Lower lobe of right lung (tissue), 2 donors: ENCODE results near the gene ZNF385B. TPM values are rescaled to one million over a fixed set of nuclear protein-coding genes. Genes with fewer than 3 reads are reported as not detected.
A peak's percentile ranks its signal among the peaks of the same experiment; 100 is the strongest.

Source experiments
- ATAC-seq, 2 donors: fragments of 200-7000 bp; cut with Tn5 transposase; one replicate each; pipeline ENCODE4 v1.9.1; 2020 to 2022; ENCODE audit warnings: mild to moderate bottlenecking in 2 of 2, moderate library complexity in 2 of 2
- DNase-seq: peaks from one replicate; pipeline ENCODE4 v3.0.0-alpha.2; 2020
- H3K27ac ChIP-seq: fragments of 200-600 bp; one replicate; pipeline ENCODE4 v1.8.0; 2022
- H3K27me3 ChIP-seq: fragments of 200-600 bp; one replicate; pipeline ENCODE4 v1.8.0; 2022; ENCODE audit warnings: low read depth
- H3K36me3 ChIP-seq: fragments of 200-600 bp; one replicate; pipeline ENCODE4 v1.8.0; 2022; ENCODE audit warnings: mild to moderate bottlenecking
- H3K4me1 ChIP-seq: fragments of 200-600 bp; one replicate; pipeline ENCODE4 v1.8.0; 2022
- H3K4me3 ChIP-seq: fragments of 200-600 bp; one replicate; pipeline ENCODE4 v1.8.0; 2022; ENCODE audit warnings: mild to moderate bottlenecking
- H3K9me3 ChIP-seq: fragments of 200-600 bp; one replicate; pipeline ENCODE4 v1.8.0; 2022
- intact Hi-C: fragments of 100-400 bp; cut with DNase I; formaldehyde crosslinking; loops from one replicate; pipeline ENCODE4 v1.11.0; 2022
- total RNA-seq: library from RNA; stranded (reverse); fragmentation: NEBNext Ultra II Directional; extraction: Animal tissue kit (Norgen Biotek cat#: 25700); gene quantifications from one replicate; pipeline ENCODE4 v1.2.1, GENCODE V29; 2021
- TF ChIP-seq, protein P1 (sequence below): fragments of 200-600 bp; IDR thresholded peaks from one replicate; pipeline ENCODE4 v1.8.0; 2022; ENCODE audit warnings: antibody characterized with exemption, mild to moderate bottlenecking
- donor health status: DM: no; HTN: yes; CAD: no; lungs with severe emphysema.

ZNF385B gene
- total RNA-seq, 1 donor from 2014 or later = 63.2 TPM

DNA sequence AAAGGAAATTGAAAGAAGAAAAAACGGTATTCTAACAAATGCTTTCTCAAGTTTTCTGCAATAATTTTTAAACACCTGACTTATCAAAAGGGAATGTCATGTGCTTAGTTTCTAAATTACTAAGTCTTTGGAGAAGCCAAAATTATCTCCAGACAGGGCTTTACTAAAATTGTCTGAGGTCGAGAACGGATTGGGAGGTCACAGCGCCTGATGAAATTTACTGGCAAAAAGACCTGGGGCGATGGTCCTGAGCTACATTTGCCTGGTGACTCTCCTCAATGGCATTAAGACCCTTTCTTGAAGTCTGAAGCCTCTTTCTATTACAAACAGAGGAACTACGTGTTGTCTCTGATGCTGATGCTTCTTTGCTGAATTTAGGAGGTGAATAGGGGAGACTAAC, 305.0 kb downstream of the ZNF385B start:
- H3K4me3 ChIP-seq = no peak overlapping the region
- H3K27ac ChIP-seq = no peak overlapping the region
- intact Hi-C loops = no loop called here
- no peaks in the 10 kb centered on the region for H3K27me3 ChIP-seq
- DNase-seq (no peak), ATAC-seq (no peak)
- TF ChIP-seq, protein P1, sequence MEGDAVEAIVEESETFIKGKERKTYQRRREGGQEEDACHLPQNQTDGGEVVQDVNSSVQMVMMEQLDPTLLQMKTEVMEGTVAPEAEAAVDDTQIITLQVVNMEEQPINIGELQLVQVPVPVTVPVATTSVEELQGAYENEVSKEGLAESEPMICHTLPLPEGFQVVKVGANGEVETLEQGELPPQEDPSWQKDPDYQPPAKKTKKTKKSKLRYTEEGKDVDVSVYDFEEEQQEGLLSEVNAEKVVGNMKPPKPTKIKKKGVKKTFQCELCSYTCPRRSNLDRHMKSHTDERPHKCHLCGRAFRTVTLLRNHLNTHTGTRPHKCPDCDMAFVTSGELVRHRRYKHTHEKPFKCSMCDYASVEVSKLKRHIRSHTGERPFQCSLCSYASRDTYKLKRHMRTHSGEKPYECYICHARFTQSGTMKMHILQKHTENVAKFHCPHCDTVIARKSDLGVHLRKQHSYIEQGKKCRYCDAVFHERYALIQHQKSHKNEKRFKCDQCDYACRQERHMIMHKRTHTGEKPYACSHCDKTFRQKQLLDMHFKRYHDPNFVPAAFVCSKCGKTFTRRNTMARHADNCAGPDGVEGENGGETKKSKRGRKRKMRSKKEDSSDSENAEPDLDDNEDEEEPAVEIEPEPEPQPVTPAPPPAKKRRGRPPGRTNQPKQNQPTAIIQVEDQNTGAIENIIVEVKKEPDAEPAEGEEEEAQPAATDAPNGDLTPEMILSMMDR = no peak
- H3K9me3 ChIP-seq = no peaks in the 10 kb centered on the region
- no peaks in the 10 kb centered on the region for H3K4me1 ChIP-seq
- no peaks in the 10 kb centered on the region for H3K36me3 ChIP-seq

DNA sequence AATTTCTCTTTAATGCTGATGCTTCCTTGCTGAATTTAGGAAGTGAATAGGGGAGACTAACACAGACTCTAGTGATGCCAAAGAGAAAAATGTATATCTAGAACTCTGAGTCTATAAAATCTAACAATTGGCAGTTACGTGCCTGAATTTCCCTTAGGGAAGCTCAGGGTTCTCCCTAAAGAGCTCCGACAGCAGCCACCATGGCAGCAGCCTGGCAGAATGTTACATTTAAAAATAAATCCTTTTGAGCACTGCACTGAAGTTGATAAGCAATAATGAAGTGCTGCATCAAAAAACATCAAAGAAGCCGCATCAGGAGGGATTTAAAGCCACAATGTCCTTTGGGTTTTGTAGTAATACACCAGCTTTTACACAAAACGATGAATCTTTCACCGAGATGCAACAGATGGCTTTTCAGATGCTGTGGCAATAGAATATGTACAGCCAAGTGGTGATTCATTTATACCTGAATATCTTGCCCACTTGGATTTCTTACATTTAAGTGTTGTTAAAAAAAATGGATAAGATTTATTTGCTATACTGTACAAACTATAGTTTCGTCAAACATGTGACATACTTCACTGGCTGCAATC, 305.6 kb downstream of the ZNF385B start:
- Histone ChIP-seq H3K27me3 (no peaks in the 10 kb centered on the region), H3K36me3 (no peaks in the 10 kb centered on the region), H3K9me3 (no peaks in the 10 kb centered on the region), H3K27ac (no peak overlapping the region), H3K4me1 (no peaks in the 10 kb centered on the region), H3K4me3 (no peak overlapping the region)
- TF ChIP-seq, protein P1 = no peak
- intact Hi-C loops = no loop called here
- no peak for ATAC-seq
- DNase-seq = no peak

DNA sequence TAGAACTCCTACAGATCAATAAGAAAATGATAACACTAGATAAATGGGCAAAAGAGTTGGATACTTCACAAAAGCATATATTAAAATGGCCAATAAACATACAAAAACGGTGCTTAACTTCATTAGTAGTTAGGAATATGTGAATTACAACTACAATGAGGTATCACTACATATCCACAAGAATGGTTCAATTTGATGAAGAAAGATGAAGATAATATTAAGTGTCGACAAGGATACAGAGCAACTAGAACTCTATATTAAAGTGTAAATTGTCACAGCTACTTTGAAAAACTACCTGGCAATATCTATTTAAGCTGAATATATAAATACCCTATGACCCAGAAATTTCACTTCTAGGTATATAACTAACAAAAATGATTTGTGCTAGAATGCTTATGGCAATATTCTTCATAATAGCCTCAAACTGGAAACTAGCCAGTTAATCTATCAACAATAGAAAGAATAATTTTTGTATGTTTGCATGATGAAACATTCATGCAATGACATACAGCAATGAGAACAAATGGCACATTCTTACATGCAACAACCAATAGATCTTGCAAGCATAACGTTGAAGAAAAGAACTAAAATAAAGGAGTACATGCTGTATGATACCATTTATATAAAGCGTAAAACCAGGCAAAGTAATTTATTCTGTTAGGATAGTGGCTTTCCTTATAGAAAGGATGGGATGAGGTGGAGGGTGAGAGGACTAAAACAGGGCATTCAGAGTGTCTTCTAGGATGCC, 306.6 kb downstream of the ZNF385B start:
- no peaks in the 10 kb centered on the region for H3K4me1 ChIP-seq
- intact Hi-C loops = no loop called here
- TF ChIP-seq, protein P1 = no peak
- H3K4me3 ChIP-seq = no peak overlapping the region
- DNase-seq (no peak), ATAC-seq (no peak)
- H3K27ac ChIP-seq = no peak overlapping the region
- H3K27me3 ChIP-seq = no peaks in the 10 kb centered on the region
- H3K36me3 ChIP-seq = no peaks in the 10 kb centered on the region
- no peaks in the 10 kb centered on the region for H3K9me3 ChIP-seq

DNA sequence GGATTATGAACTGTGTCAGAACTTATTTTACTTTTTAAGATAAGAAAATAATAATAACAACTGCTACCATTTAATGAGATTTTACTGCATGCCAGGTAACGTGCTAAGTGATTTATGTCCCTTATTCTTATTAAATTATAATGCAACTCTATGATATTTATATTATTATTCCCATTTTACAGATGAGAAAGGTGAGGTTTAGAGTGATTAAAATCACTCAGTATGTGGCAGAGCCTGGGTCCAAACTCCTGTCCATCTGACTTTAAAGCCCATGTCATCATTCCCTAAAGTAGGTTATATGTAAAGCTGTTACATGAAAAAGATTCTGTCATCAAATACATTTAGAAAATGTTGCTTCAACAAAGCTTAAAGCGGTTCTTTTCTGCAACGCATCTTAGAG, 308.0 kb downstream of the ZNF385B start:
- H3K9me3 ChIP-seq = no peaks in the 10 kb centered on the region
- intact Hi-C loops = no loop called here
- ATAC-seq = no peak
- no peak for DNase-seq
- no peaks in the 10 kb centered on the region for H3K27me3 ChIP-seq
- H3K36me3 ChIP-seq = no peaks in the 10 kb centered on the region
- no peak overlapping the region for H3K4me3 ChIP-seq
- no peaks in the 10 kb centered on the region for H3K4me1 ChIP-seq
- TF ChIP-seq, protein P1 = no peak
- no peak overlapping the region for H3K27ac ChIP-seq

DNA sequence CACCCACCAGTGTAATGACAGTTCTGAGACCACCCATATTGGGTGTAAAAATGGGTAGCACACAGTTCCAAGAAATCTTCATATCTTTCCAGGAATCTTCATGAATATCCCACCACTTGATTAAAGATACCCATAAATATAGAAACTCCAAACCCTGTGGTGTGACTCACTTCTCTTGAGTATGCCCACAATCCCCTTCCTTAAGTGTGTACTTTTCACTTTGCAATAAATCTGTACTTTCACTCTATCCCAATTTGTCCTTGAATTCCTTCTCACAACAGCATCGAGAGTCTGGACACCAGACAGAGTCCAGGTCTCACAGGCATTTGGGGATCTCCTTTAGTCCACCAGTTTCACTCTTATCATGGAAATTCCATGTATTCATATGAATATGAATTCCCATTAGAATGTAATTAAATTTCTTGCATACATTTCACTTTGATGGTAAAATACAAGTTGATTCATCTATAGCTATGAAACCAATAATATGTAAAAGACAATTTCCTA, 309.8 kb downstream of the ZNF385B start:
- DNase-seq (no peak), ATAC-seq (peak in 1 of 2 donors; percentile 63)
- Histone ChIP-seq H3K4me3 (no peak overlapping the region), H3K27ac (no peak overlapping the region), H3K4me1 (no peaks in the 10 kb centered on the region), H3K9me3 (no peaks in the 10 kb centered on the region), H3K36me3 (no peaks in the 10 kb centered on the region), H3K27me3 (no peaks in the 10 kb centered on the region)
- intact Hi-C loops = no loop called here
- TF ChIP-seq, protein P1 = no peak
